Activated CD8-positive, alpha-beta memory T cell treated with anti-CD3 and anti-CD28 coated beads, Interleukin-2, amount 50 U/mL, for 24 hours (primary cell): Measurements from ENCODE around the gene AGBL4.
"Not testable (repeated sequence)": the region's sequence is repeated elsewhere in the genome, so short reads cannot be mapped to it uniquely, and the experiment has no call there.

Source experiments
- DNase-seq: peaks from one replicate; pipeline ENCODE4 v3.0.0-alpha.2; 2020; ENCODE audit errors: extremely low read depth

The AGBL4 gene

DNA sequence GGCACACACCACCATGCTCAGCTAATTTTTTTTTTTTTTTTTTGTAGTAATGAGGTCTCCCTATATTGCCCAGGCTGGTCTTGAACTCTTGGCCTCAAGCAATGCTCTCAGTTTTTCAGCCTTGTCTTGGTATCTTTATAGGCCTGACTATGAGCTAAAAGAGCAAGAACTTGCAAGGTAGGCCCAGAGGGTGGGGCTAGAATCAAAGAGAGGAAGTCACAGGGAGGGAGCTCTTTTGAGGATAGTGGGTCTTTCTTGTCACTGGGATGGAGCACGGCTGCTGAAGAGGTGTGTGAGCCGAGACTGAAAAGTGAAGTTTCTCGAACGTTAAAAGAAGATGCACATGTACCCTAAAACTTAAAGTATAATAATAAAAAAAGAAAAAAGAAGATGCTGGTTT lies 987.1 kb downstream of the AGBL4 start:
- no peak for DNase-seq

DNA sequence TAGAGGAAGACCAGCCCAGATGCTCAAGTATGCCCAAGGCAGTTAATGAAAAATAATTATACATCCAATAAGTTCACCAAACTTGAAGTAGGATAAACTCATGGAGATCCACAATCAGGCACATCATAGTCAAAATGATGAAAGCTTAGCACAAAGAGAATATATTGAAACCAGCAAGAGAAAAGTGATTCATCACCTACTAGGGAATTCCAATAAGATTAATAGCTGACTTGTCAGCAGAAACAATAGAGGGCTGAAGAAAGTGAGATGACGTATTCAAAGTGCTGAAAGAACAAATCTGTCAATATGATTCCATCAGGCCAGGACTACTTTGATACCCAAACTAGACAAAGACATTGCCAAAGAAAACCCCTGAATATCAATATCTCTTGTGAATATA lies 995.4 kb downstream of the AGBL4 start:
- no peak for DNase-seq

DNA sequence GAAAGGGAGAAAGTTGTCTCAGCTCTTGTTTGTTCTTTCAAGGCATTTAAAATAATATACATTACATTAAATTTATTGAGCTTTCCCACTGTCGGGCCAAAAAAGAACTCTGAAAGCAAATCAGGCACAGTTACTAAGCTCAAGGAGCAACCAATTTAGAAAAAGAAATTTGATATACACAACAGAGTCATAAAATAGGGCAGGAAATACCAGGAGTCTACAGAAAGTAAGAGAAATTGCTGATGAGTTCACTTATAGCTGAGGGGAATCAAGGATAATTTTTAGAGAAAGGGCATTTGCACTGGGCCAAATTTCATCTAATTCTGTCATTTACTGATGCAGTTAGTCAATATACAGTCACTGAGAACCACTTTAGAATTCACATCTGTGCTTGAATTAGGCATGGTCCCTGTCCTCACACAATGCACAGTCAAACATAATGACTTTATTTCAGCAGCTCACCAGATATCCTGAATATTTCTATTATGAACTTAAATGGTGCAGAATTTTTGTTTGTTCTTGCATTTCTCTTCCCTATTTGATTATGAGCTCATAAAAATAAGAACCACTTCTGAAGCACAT lies 997.4 kb downstream of the AGBL4 start:
- no peak for DNase-seq

DNA sequence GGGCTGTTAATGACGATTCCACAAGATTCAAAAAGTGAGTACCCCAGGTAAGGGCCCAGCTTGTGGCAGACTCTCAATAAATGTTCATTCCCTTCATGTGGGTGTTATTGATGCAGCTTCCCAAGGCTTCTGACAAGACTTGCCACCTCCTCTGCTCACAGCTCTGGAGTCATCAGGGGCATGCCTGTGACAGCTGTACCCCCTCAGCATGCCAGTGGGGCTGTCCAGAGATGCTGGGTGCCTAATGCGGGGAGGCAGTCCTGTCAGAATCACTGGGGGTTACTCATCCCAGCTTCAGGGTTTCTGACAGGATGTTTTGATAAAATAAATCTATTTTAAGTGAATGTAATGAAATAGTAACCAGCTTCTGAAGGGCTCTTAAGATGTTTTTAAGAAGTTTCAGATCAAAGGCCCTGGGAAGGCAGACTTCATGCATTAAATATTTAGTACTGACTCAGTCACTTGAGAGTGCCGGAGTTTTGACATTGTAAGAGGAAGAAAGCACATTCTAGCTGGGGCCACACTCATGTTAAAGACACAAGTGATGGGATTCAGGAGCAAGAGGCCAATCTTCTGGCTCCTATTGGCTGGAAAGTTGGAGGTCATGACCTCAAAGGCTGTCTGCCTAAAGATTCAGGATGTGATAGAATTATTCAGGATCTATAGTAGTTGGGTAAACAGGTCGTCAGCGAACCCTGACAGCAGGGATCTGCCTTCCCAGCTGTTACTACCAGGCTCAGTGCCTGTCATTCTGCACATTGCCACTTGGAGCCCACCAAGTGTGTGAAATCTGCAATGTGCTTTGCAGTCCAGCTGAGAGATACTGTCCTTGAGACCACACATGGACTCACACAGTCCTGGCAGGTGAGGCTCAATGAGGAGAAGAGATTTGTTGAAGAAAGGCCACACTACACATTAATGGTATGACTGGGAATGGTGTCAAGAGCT lies 1007.5 kb downstream of the AGBL4 start:
- DNase-seq, result no peak

DNA sequence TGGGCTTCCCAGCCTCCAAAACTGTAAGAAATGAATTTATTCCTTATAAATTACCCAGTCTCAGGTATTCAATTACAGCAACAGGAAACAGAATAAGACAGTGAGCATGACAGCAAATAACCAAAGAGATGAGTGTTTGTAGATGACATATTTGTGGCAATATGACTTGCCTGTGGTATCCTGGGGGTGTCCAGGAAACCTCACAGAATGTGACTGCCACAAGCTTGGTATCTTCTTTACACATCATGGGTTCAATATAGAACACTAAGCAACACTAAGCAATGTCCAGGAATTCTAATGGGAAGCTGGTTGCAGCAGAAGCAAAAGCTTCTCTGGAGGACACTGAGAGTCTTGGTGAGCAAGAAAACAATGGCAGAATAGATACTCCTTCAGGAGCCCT lies 1010.7 kb downstream of the AGBL4 start:
- no peak for DNase-seq

DNA sequence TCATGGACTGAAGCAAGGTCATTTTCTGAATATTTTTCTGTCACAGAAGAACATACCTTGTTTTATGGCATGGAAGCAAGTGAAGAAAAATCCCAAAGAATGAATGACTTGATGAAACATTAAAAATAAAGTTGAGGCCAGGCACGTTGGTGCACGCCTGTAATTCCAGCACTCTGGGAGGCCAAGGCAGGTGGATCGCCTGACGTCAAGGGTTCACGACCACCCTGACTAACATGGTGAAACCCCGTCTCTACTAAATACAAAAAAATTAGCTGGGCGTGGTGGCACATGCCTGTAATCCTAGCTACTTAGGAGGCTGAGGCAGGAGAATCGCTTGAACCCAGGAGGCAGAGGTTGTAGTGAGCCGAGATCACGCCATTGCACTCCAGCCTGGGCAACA lies 1020.8 kb downstream of the AGBL4 start:
- DNase-seq, result not testable (repeated sequence)

DNA sequence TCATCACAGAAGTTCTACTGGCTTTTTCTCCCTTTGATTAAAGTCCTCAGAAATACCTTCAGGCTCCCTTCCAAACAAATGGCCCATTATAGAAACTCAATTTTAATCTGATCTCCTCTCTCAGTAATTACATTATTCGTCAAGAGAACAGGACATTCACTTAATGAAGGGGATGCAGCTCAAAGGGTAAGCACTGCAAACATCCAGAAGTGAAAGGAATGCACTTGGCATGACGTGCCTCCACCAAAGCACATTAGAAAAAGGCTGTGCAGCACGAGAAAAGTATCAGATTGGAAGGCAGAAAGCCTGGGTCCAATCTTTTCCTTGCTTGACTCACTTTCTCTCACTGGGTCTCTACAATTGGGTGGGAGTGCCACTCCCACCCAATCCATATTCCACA lies 1024.4 kb downstream of the AGBL4 start:
- DNase-seq, result no peak

DNA sequence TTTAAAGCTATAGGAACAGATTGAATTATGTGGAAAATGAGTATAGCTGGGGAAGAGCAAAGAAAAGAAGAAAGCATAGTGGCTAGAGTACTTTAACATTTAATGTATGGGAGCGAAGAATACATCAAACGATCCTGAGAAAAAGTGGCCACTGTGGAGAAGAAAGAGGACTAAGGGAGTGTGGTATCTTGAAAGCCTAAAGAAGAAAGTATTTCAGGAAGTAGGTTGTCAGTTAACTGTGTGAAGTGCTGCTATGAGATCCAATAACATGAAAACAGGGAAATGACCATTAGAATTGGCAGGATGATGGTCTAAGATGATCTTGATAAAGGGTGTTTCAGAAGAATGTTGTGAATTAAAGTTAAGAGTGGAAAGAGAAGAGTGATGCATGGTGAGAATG lies 1027.4 kb downstream of the AGBL4 start:
- DNase-seq, result no peak

DNA sequence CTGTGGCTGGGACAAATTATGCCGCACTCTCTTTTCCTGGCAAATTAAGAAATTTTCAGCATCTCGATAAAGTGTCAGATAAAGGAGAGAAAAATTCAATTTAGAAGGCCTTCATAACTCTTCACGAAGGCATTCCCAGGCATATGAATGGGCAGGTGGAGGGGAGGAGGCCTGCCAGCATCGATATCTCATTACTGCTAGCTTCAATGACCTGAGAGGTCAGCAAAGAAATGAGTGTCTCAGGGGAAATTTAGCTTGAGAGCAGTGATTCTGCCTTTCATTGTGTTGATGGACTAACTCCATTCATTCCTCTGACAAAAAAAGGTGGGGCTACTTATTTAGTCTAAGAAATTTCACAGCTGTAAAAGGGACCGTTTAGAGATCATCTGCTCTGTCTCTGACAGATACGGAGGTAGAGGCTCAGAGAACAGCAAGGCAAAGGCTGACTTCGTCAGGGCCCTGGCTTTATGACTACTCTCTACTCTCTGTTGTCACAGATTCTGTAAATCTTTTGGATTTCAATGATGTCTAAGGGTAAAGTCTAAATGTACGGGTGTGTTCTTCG lies 1035.0 kb downstream of the AGBL4 start:
- DNase-seq, result no peak

DNA sequence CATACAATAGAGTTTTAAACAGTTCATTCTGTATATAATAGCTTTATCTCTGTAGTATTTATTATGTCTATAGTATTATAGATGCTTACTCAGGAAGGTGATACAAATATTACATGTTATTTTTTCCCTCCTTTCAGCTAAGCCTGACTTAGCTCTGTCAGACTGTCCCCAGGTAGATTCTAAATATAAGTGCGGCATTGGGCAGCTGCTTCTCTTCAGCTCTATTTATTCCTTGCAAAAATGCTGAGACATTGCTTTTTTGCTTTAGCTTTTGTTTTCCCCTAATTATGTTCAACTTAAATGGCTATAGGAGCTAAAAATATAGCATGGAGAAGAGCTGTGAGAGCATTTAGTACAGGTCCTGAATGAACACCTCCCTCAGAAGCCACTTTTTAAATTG lies 1043.8 kb downstream of the AGBL4 start:
- no peak for DNase-seq

DNA sequence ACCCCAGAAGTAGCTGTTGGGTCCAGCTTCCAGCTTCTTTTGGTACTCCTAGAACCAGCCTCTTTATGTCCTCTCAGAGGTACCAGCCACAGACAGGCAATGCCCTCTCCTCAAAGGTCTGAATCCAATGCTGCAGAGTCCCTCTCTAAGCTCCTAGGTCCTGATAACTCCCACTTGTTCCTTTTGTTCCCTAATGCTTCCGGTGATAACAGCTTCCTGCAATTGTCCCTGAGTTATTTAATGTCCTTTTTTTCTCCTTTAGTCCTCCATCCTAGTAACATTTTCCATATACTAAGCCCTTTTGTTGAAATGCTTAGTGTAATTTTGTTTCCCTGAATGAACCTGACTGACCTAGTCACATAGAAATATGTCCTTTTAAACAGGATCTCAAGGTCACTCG lies 1045.3 kb downstream of the AGBL4 start:
- DNase-seq, result no peak

DNA sequence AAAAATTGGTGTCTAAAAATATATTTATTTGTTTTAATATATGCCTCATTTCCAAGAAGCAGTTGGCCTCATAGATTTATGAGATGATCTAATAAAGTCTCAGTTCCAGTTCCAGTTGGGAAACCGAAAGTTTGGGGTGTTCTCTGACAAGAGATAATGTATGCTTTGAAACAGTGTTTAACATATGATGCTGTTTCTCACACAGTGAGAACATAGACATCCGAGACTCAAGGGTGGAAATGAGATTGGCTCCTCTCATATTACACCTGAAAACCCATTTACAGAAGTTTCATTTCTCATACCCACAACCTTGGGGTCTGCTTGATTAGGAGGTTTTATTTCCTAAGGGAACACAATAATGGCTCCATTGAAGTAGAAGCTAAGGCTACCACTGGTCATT lies 1046.5 kb downstream of the AGBL4 start:
- DNase-seq, result no peak

DNA sequence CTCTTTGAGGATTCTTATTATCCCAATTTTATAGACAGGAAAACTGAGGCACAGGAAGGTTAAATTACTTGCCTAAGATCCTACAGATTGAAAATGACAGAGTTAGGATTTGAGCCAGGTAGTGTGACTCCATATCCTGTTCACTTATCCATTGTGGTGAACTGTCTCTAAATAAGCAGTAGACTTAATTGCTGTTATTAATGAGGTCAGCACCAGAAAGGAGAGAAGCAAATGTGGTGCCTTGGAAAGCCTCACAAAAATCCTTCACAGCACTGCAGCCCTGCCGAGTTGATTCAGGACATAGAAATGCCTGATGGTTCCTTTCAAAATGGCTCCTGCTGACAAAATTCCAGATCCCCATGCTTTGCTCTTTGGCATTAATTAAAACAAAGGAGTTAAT lies 1053.8 kb downstream of the AGBL4 start:
- DNase-seq, result no peak

DNA sequence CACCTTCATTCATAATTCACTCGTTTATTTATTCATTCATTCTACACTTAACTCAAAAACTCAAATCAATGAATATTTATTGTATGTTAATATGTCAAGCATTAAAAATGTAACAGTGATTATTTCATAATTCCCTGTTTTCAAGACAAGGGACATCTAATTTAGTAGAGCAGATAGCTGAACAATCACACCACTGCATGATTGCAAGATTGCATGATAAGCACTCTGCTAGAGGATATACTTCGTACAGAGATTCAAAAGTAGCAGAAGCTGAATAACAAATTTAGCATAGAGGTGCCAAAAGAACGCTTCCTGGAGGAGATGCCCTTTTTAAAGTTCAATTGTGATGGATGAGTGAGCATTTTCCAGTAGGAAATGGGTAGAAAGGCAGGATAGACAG lies 1056.4 kb downstream of the AGBL4 start:
- DNase-seq, result no peak

DNA sequence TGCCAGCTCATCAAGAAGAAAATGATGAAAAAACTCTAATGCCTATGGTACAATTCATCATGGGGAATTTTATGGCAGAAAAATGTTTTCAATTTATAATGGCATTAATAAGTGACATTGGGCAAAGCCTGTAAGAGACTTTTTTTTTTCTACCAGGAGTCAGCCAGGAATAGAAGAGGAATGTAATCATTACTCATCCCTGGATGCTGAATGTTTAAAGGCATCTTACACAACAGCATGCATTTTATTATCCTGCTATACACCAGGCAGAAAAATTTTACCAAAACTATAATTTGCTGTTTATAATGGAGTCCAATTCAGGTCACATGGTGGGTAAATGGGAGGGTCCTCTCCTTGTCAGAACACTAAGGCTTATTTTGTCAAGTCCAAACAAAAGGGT lies 1057.2 kb downstream of the AGBL4 start:
- DNase-seq, result no peak

DNA sequence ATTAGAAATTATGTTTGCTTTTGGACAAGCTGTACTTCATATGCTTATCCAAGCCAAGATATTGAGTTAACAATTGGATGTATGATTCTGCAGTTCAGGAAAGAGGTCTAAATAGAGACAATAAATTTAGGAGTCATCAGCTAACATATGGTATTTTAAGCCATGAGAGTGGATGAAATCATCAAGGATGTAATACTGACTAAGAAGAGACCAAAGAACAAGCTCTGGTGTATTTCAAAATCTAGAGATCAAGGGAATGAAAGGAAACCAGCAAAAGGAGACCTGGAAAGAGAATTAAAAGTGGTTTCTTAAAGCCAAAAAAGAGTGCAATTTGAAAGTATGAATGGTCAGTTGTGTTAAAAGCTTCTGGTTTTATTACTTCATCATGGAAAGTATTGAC lies 1063.4 kb downstream of the AGBL4 start:
- DNase-seq, result no peak

DNA sequence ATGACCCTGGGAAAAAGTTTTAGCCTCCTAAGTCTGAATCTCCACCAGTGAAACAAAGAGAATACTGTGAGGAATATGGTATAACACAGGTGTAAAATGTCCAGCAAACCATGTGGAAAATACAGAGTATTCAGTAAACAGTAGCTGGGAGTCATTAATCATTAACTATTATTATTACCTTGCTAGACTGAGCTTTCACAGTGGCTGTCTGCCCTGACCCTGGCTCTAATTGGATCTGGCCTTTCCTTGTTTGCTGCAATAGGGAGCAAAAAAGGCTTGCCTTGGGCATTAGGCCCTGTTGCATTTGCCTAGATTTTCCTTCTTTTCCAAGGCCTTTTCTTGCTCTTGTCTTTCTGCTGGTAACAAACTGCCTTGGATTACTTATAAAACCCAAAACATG lies 1068.0 kb downstream of the AGBL4 start:
- DNase-seq, result no peak

DNA sequence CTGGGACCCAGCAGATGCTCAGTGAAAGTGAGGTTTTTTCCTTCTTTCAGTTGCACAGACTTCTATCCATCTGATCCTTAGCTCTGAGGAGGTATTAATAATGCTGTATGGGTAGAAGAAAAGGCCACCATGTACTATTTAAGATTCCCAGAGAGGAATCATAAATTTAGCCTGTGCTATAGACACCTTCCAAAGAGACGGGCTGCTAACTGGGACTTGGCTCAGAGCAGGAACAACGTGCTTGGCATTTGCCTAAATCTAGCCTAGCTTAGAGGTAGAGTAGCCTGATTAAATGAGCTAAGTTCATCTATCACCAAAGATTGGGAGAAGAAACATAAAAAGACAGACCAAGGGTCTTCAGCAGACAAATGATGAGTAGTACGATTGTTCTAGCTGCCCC lies 1070.1 kb downstream of the AGBL4 start:
- DNase-seq, result no peak

DNA sequence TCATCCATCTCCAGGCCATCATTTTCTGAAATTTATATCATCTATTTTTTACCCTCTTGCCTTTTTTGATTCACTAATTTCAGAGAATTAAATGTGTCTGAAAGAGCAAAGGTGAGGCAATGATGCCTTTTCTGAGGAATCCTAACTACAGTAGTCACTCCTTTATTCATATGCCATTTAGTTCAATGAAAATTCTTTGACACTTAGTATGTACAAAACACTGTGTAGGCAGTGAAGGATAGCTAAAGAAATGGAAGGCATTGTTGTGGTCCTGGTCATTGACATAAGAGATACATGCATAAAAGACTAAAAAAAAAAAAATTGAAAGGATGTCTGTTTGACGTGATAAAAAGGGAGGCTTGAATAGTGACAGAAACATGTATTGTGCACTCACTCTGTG lies 1075.2 kb downstream of the AGBL4 start:
- no peak for DNase-seq

DNA sequence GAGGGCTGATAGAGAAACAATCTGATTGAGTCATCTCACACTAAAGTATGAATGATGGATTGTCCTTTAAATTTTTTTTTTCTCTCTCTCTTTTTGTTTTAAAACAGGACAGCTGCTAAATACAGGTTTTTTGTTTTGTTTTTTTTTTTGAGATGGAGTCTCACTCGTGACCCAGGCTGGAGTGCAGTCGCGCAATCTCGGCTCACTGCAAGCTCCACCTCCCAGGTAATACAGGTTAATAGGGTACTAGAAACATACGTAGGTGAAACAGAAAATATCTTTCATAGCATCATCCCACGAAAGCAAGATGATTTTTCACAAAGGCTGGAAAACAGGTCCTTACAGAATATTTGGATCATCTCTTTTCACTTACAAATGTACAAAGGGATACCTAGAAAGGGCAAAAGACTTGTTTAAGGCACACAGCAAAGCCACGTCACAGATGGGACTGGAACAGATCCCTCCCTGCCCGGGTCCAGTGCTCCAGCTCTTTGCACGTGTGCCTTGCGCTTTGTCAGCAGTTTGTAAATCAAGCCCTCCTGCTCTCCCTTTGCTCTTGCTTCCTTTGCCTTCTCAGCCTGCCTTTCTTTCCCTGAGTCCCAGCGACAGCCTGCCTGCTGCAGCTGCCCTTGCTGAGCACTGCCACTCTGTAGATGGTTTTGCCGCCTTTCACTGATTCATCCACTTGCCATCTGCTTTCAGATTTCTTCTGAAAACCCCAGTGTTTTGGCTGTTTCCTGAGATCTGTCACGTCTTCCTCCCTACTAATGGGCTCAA lies 1075.8 kb downstream of the AGBL4 start:
- DNase-seq, result no peak

DNA sequence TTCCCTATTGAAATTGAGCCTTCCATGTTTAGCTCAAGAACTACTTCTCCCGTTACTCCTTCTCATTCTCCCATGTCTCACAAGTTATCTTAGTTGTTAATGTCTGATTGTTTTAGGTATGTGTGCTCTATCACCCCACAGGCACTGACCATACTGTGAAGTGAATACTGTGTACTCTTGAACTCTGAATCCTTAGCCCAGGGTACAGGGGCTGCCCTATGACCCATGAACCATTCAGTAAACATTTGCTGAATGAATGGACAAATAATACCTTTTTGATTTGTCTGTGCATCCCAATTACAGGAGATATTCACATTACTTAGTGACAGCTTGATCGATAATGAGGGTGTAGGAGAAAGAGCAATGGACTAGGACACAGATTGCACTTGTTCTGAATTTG lies 1077.7 kb downstream of the AGBL4 start:
- no peak for DNase-seq

DNA sequence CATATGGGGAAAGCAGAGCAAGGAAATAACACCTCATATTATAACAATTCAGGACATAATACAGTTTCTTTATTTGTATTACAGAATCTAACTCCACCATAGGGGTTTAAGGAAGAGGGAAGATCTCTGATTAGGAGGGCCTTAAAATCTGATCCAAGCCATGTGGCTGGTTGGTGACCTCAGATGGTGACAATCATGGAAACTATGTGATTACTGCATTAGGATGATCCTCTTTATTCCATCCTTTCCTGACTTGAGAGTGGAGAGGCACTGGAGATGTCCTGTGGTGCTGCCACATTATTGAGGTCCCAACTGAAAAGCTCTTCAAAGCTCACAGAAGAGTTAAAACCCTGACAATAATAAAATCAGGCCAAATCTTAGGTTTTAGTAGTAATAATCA lies 1078.9 kb downstream of the AGBL4 start:
- DNase-seq, result no peak
